GM19467 (cell line): ENCODE results near the gene ZNF687.
"Not testable (repeated sequence)": the region's sequence is repeated elsewhere in the genome, so short reads cannot be mapped to it uniquely, and the experiment has no call there.

Experiments used
- ATAC-seq: cut with Tn5 transposase; IDR thresholded peaks from one replicate; pipeline ENCODE4 v1.9.1; 2021; ENCODE audit warnings: mild to moderate bottlenecking, moderate library complexity; ENCODE audit not compliant: unreplicated experiment

The ZNF687 gene

GRCh38 chr1:151281969-151282882, at the start of gene ZNF687:
Gene ZNF687 (plus strand): TSS chr1:151282299. CDS start chr1:151286292, 3,993 bp downstream.
- peak; percentile 84 for ATAC-seq

- ATAC-seq = no peak
Measured at GRCh38 chr1:151235235-151235634, 46.9 kb upstream of the ZNF687 start.

GRCh38 chr1:151237678-151238466, 44.2 kb upstream of the ZNF687 start:
- no peak for ATAC-seq

GRCh38 chr1:151238467-151238739, 43.7 kb upstream of the ZNF687 start:
- no peak for ATAC-seq

GRCh38 chr1:151242442-151242841, 39.7 kb upstream of the ZNF687 start:
- no peak for ATAC-seq

- ATAC-seq = no peak
Measured at GRCh38 chr1:151243683-151244216, 38.3 kb upstream of the ZNF687 start.

- ATAC-seq = no peak
Measured at GRCh38 chr1:151246786-151247185, 35.3 kb upstream of the ZNF687 start.

GRCh38 chr1:151251656-151252470, 30.2 kb upstream of the ZNF687 start:
- no peak for ATAC-seq

- ATAC-seq = peak; percentile 82
Measured at GRCh38 chr1:151254217-151255213, 27.6 kb upstream of the ZNF687 start, which contains the start of gene PSMD4. Gene PSMD4 (plus strand): TSS chr1:151254734. CDS start chr1:151254783, 49 bp downstream.

GRCh38 chr1:151255381-151255780, 26.7 kb upstream of the ZNF687 start:
- no peak for ATAC-seq

GRCh38 chr1:151259351-151259750, 22.7 kb upstream of the ZNF687 start:
- no peak for ATAC-seq

GRCh38 chr1:151265446-151266236, 16.5 kb upstream of the ZNF687 start:
- no peak for ATAC-seq

GRCh38 chr1:151266315-151266714, 15.8 kb upstream of the ZNF687 start:
- ATAC-seq = no peak

- no peak for ATAC-seq
Measured at GRCh38 chr1:151266821-151267220, 15.3 kb upstream of the ZNF687 start.

GRCh38 chr1:151267760-151268159, 14.3 kb upstream of the ZNF687 start:
- no peak for ATAC-seq

GRCh38 chr1:151273924-151274466, 8.1 kb upstream of the ZNF687 start:
- no peak for ATAC-seq

- ATAC-seq = not testable (repeated sequence)
Measured at GRCh38 chr1:151275341-151275740, 6.8 kb upstream of the ZNF687 start.

- ATAC-seq = no peak
Measured at GRCh38 chr1:151277249-151277648, 4.8 kb upstream of the ZNF687 start.
